H1 (cell line): ENCODE measurements around the gene SMAD1. TPM values are rescaled to one million over a fixed set of nuclear protein-coding genes. Genes with fewer than 3 reads are reported as not detected.

Source experiments
- CTCF ChIA-PET: fragments of 300-600 bp; sonication (Branson Sonifier 250); formaldehyde crosslinking; loops from one replicate; lab custom pipeline; 2021; ENCODE audit not compliant: partially characterized antibody; lab: Charles Lee
- POLR2A ChIA-PET: fragments of 300-600 bp; sonication (Branson Sonifier 250); formaldehyde crosslinking; loops from one replicate; lab custom pipeline; 2021; ENCODE audit warnings: inconsistent platforms; ENCODE audit not compliant: partially characterized antibody; lab: Charles Lee
- DNase-seq, 2 experiments: peaks; one replicate each; pipeline versions ENCODE4 v3.0.0 to v3.0.0-alpha.2; 2010 to 2022; ENCODE audit warnings: low spot score in 2 of 2, low read depth in 1 of 2, mixed read lengths in 1 of 2
- FAIRE-seq: peaks from 2 replicates; lab custom pipeline; 2011; peaks lifted over from hg19 to GRCh38; lab: Jason Lieb, UNC
- H2AFZ ChIP-seq: 2 replicates; pipeline ENCODE4 v1.8.1; 2012; ENCODE audit warnings: low read length, inconsistent platforms
- H2AK5ac ChIP-seq: 2 replicates; pipeline ENCODE4 v1.6.1; 2013; ENCODE audit warnings: low read depth, low read length
- H2BK120ac ChIP-seq: replicated peaks from 2 replicates; pipeline ENCODE3; 2013; ENCODE audit warnings: low read depth, low read length, inconsistent platforms
- H2BK12ac ChIP-seq: 2 replicates; pipeline ENCODE4 v1.6.1; 2013; ENCODE audit warnings: low read depth, low read length
- H2BK15ac ChIP-seq: 2 replicates; pipeline ENCODE4 v1.6.1; 2013; ENCODE audit warnings: low read length
- H2BK20ac ChIP-seq: 2 replicates; pipeline ENCODE4 v1.6.1; 2013; ENCODE audit warnings: low read length
- H2BK5ac ChIP-seq: 2 replicates; pipeline ENCODE4 v1.6.1; 2013; ENCODE audit warnings: low read depth, low read length
- H3K14ac ChIP-seq: 2 replicates; pipeline ENCODE4 v1.6.1; 2013; ENCODE audit warnings: inconsistent platforms; ENCODE audit not compliant: insufficient read length
- H3K18ac ChIP-seq: 2 replicates; pipeline ENCODE4 v1.6.1; 2013; ENCODE audit warnings: low read length; ENCODE audit errors: extremely low read depth
- H3K23ac ChIP-seq: 2 replicates; pipeline ENCODE4 v1.6.1; 2013; ENCODE audit warnings: inconsistent platforms; ENCODE audit not compliant: insufficient read length
- H3K23me2 ChIP-seq: 2 replicates; pipeline ENCODE4 v1.6.1; 2013; ENCODE audit warnings: low read depth, low read length
- H3K27ac ChIP-seq: 2 replicates; pipeline ENCODE4 v1.6.1; 2011; ENCODE audit warnings: low read depth, low read length, inconsistent platforms
- H3K27me3 ChIP-seq, 4 experiments: replicated peaks in 1 of 4; 1 replicate in 1 of 4; 2 replicates in 3 of 4; pipeline versions ENCODE4 v1.6.1 to v1.8.1; 2011 to 2013; ENCODE audit warnings: low read length in 3 of 4, mild to moderate bottlenecking in 3 of 4, inconsistent platforms in 2 of 4, mixed read lengths in 2 of 4, moderate library complexity in 1 of 4; ENCODE audit not compliant: control insufficient read depth in 3 of 4, insufficient read depth in 3 of 4; ENCODE audit errors: extremely low read depth in 1 of 4
- H3K36me3 ChIP-seq, 4 experiments: 2 replicates each; pipeline versions ENCODE4 v1.6.1 to v1.8.1; 2011 to 2013; ENCODE audit warnings: mild to moderate bottlenecking in 4 of 4, low read length in 3 of 4, moderate library complexity in 2 of 4, control low read depth in 1 of 4, inconsistent platforms in 1 of 4; ENCODE audit not compliant: insufficient read depth in 4 of 4, control insufficient read depth in 2 of 4
- H3K4ac ChIP-seq: replicated peaks from 2 replicates; pipeline ENCODE3; 2013; ENCODE audit warnings: low read length, low read depth, mixed read lengths, inconsistent platforms; ENCODE audit not compliant: insufficient read length
- H3K4me1 ChIP-seq, 4 experiments: replicated peaks in 1 of 4; 1 replicate in 1 of 4; 2 replicates in 3 of 4; pipeline versions ENCODE4 v1.6.1 to v1.8.1; 2011 to 2013; ENCODE audit warnings: low read length in 3 of 4, inconsistent platforms in 2 of 4, mixed read lengths in 1 of 4; ENCODE audit not compliant: insufficient read depth in 4 of 4, control insufficient read depth in 3 of 4
- H3K4me2 ChIP-seq, 2 experiments: 2 replicates each; pipeline versions ENCODE4 v1.6.1 to v1.8.1; 2011 to 2013; ENCODE audit warnings: low read depth in 2 of 2, low read length in 2 of 2, control low read depth in 1 of 2, inconsistent platforms in 1 of 2, mild to moderate bottlenecking in 1 of 2; ENCODE audit not compliant: insufficient read depth in 1 of 2
- H3K4me3 ChIP-seq, 4 experiments: fragments of 200-600, 300-600 bp in 1 of 4; sonication (generic), shearing (Covaris generic), sonication (Bioruptor Twin) in 1 of 4; 2 replicates each; pipeline versions ENCODE4 v1.5.1 to v1.8.1; 2011 to 2016; ENCODE audit warnings: low read length in 4 of 4, low read depth in 3 of 4, control low read depth in 2 of 4, inconsistent platforms in 2 of 4, mild to moderate bottlenecking in 2 of 4, mixed read lengths in 1 of 4, moderate library complexity in 1 of 4; ENCODE audit not compliant: insufficient read depth in 2 of 4; ENCODE audit errors: extremely low read depth in 1 of 4
- H3K56ac ChIP-seq: replicated peaks from 2 replicates; pipeline ENCODE3; 2013; ENCODE audit warnings: low read depth, mild to moderate bottlenecking, mixed read lengths, low read length, inconsistent platforms; ENCODE audit not compliant: insufficient read length
- H3K79me1 ChIP-seq: 2 replicates; pipeline ENCODE4 v1.6.1; 2013; ENCODE audit warnings: low read depth, low read length, control low read depth
- H3K79me2 ChIP-seq, 2 experiments: 2 replicates each; pipeline versions ENCODE4 v1.6.1 to v1.8.1; 2012 to 2013; ENCODE audit warnings: low read length in 2 of 2, mild to moderate bottlenecking in 2 of 2, inconsistent platforms in 1 of 2; ENCODE audit not compliant: insufficient read depth in 2 of 2, control insufficient read depth in 1 of 2
- H3K9ac ChIP-seq, 4 experiments: replicated peaks in 1 of 4; 1 replicate in 1 of 4; 2 replicates in 3 of 4; pipeline versions ENCODE4 v1.6.1 to v1.8.1; 2011 to 2013; ENCODE audit warnings: low read depth in 3 of 4, low read length in 3 of 4, control low read depth in 2 of 4, mild to moderate bottlenecking in 2 of 4, moderate library complexity in 2 of 4, inconsistent platforms in 1 of 4; ENCODE audit errors: extremely low read depth in 1 of 4
- H3K9me3 ChIP-seq, 2 experiments: 2 replicates each; pipeline versions ENCODE4 v1.6.1 to v1.8.1; 2012 to 2013; ENCODE audit warnings: mild to moderate bottlenecking in 2 of 2, moderate library complexity in 2 of 2, control low read depth in 1 of 2, inconsistent platforms in 1 of 2, low read depth in 1 of 2, low read length in 1 of 2, mixed read lengths in 1 of 2; ENCODE audit not compliant: insufficient read depth in 2 of 2
- H4K20me1 ChIP-seq, 2 experiments: replicated peaks in 1 of 2; 2 replicates each; pipeline versions ENCODE3 to v1.8.1; 2011 to 2013; ENCODE audit warnings: inconsistent platforms in 2 of 2, low read length in 2 of 2, mild to moderate bottlenecking in 1 of 2; ENCODE audit not compliant: insufficient read depth in 2 of 2, control insufficient read depth in 1 of 2
- H4K5ac ChIP-seq: 2 replicates; pipeline ENCODE4 v1.6.1; 2013; ENCODE audit warnings: low read length, low read depth, mixed read lengths, inconsistent platforms; ENCODE audit not compliant: insufficient read length
- H4K8ac ChIP-seq: 2 replicates; pipeline ENCODE4 v1.8.0; 2013; ENCODE audit warnings: mild to moderate bottlenecking, moderate library complexity, low read length, inconsistent platforms; ENCODE audit not compliant: insufficient read depth; ENCODE audit errors: extremely low read depth
- H4K91ac ChIP-seq: replicated peaks from 2 replicates; pipeline ENCODE3; 2013; ENCODE audit warnings: low read length, mixed read lengths, inconsistent platforms; ENCODE audit not compliant: insufficient read length
- CTCF ChIP-seq, 3 experiments: IDR thresholded peaks; 1 replicate in 2 of 3; 2 replicates in 1 of 3; pipeline versions ENCODE4 v1.5.1 to v1.6.1; 2011; ENCODE audit warnings: low read length in 3 of 3, mild to moderate bottlenecking in 3 of 3, inconsistent platforms in 2 of 3, low read depth in 1 of 3, moderate library complexity in 1 of 3; ENCODE audit not compliant: insufficient read depth in 1 of 3; ENCODE audit errors: control extremely low read depth in 1 of 3
- RAD21 ChIP-seq, 2 experiments: IDR thresholded peaks in 1 of 2; conservative IDR thresholded peaks in 1 of 2; 2 replicates each; pipeline ENCODE4 v1.6.1; 2011; ENCODE audit warnings: low read depth in 2 of 2, low read length in 2 of 2, improper control_type of control experiment in 1 of 2, inconsistent platforms in 1 of 2, mild to moderate bottlenecking in 1 of 2, moderate library complexity in 1 of 2
- TBP ChIP-seq: IDR thresholded peaks from 2 replicates; pipeline ENCODE4 v1.6.1; 2011; ENCODE audit warnings: low read depth, low read length, improper control_type of control experiment
- WGBS, 2 experiments: shearing (Covaris generic) in 1 of 2; methylation state at CpG; one replicate each; pipeline versions ENCODE4 v1.1.6 to v1.1.7; 2013 to 2015; ENCODE audit warnings: low lambda C conversion rate in 2 of 2, mixed read lengths in 2 of 2, inconsistent platforms in 1 of 2, low coverage in 1 of 2, missing lambda C conversion rate in 1 of 2; ENCODE audit not compliant: insufficient replicate concordance in 2 of 2, insufficient coverage in 1 of 2, insufficient read length in 1 of 2; ENCODE audit errors: extremely low coverage in 1 of 2, missing lambda C conversion rate in 1 of 2; 5-methylcytosine and 5-hydroxymethylcytosine counted together
- polyA plus RNA-seq, 7 experiments: library from polyadenylated mRNA; depleted of rRNA in 3 of 7; stranded (reverse) in 5 of 7; unstranded in 2 of 7; fragments of >200 nt in 5 of 7; fragments of 200-250 nt in 2 of 7; gene quantifications; 1 replicate in 5 of 7; 2 replicates in 1 of 7; 4 replicates in 1 of 7; pipeline versions ENCODE4 v1.2.1 to v1.2.3, GENCODE V29; 2011 to 2013; ENCODE audit warnings: missing spikeins in 2 of 7, mixed read lengths in 2 of 7
- total RNA-seq: library from RNA; stranded (reverse); fragmentation: NEBNext Ultra II Directional; extraction: Animal tissue kit (Norgen Biotek cat#: 25700); gene quantifications from 2 replicates; pipeline ENCODE4 v1.2.1, GENCODE V29; 2021

The SMAD1 gene
- total and polyA plus RNA-seq, 2 of the 8 experiments (the other 6 are each of a cell fraction or from before 2014, with no cell fraction given) = 22.6 to 25.3 TPM

GRCh38 chr4:145557720-145558119 lies 76.1 kb downstream of the SMAD1 start:
- H3K9me3 ChIP-seq = 0 out of 4 replicates have a peak, but pooled peaks cover 1 to 2% of the 10 kb centered on the region in 2 experiments
- H3K4me3 ChIP-seq = no peak overlapping the region
- no peak overlapping the region for H4K8ac ChIP-seq
- no peaks in the 10 kb centered on the region for H3K79me2 ChIP-seq
- no peak overlapping the region for H3K4ac ChIP-seq
- WGBS, 2 experiments = 14% methylated on average over 3 of the region's 3 CpGs; no CpG with 5 or more reads in 1 of the 2 experiments
- no peak overlapping the region for H2BK5ac ChIP-seq
- H2BK12ac ChIP-seq = no peak overlapping the region
- H3K27ac ChIP-seq = no peak overlapping the region
- H2AK5ac ChIP-seq = no peak overlapping the region
- H3K18ac ChIP-seq = no peak overlapping the region
- H3K36me3 ChIP-seq = peaks cover 0 to 14% (median 5%) of the 10 kb centered on the region in 4 experiments; a peak in 4 of 8 replicates
- no peak overlapping the region for H3K56ac ChIP-seq
- H2BK20ac ChIP-seq = no peak overlapping the region
- H3K4me2 ChIP-seq = no peak overlapping the region
- H3K23me2 ChIP-seq = no peaks in the 10 kb centered on the region
- peaks cover 0 to 1% (median 0%) of the 10 kb centered on the region in 4 experiments; a peak in 1 of 7 replicates for H3K27me3 ChIP-seq
- no peak overlapping the region for H2BK120ac ChIP-seq
- POLR2A ChIA-PET = no interaction called here
- no peak overlapping the region for H2BK15ac ChIP-seq
- peak; percentile 29 to 69 for DNase-seq
- H3K14ac ChIP-seq = no peak overlapping the region
- no peaks in the 10 kb centered on the region for H4K20me1 ChIP-seq
- CTCF ChIA-PET = interaction anchor here (0.6 to 2.7 kb wide), 41 partner anchors 8 to 379 kb away, joined by 3 to 18 read pairs (median 4); no protein-coding TSS in a partner anchor
- no peaks in the 10 kb centered on the region for H3K79me1 ChIP-seq
- peak; percentile 94 for FAIRE-seq
- H3K23ac ChIP-seq = no peak overlapping the region
- no peaks in the 10 kb centered on the region for H3K4me1 ChIP-seq
- H4K91ac ChIP-seq = no peak overlapping the region
- no peak overlapping the region for H4K5ac ChIP-seq
- H2AFZ ChIP-seq = no peak overlapping the region
- H3K9ac ChIP-seq = no peak overlapping the region
- TF ChIP-seq CTCF (IDR thresholded peaks at IDR 0.05; ENCODE audit: control extremely low read depth in 1 of 3, insufficient read depth in 1 of 3, low read depth in 1 of 3, low read length in 3 of 3) (peak; percentile 77 to 99 (median 90)), TBP (no peak), RAD21 (IDR thresholded peaks at IDR 0.05 in 1 of 2, conservative IDR thresholded peaks at IDR 0.05 in 1 of 2; ENCODE audit: low read depth in 2 of 2, low read length in 2 of 2) (peak; percentile 86 to 90)
